AG04450 (cell line): ENCODE data around the gene MYG1. TPM values are rescaled to one million over a fixed set of nuclear protein-coding genes. Genes with fewer than 3 reads are reported as not detected.
"Not testable (repeated sequence)": the region's sequence is repeated elsewhere in the genome, so short reads cannot be mapped to it uniquely, and the experiment has no call there.

Experiments used
- CTCF ChIA-PET: fragments of 300-600, 350-600 bp; formaldehyde crosslinking; extraction: SDS; loops from one replicate; lab custom pipeline; 2022; ENCODE audit warnings: antibody characterized with exemption, inconsistent platforms; lab: Charles Lee
- POLR2A ChIA-PET: fragments of 350-600 bp; formaldehyde crosslinking; extraction: SDS; loops from one replicate; lab custom pipeline; 2021; ENCODE audit warnings: antibody characterized with exemption, inconsistent platforms; lab: Yijun Ruan, JAX
- DNase-seq: peaks from one replicate; pipeline ENCODE4 v3.0.0-alpha.2; 2011; ENCODE audit warnings: low read depth, low spot score
- H3K27ac ChIP-seq: one replicate; pipeline ENCODE4 v1.5.1; 2012; ENCODE audit warnings: low read depth, low read length, control low read depth
- H3K27me3 ChIP-seq: one replicate; pipeline ENCODE4 v1.6.0; 2012; ENCODE audit warnings: low read length; ENCODE audit not compliant: control insufficient read depth, insufficient read depth
- H3K4me3 ChIP-seq: 2 replicates; pipeline ENCODE4 v1.5.1; 2011; ENCODE audit warnings: mild to moderate bottlenecking, low read depth, low read length, control low read depth
- H3K9me3 ChIP-seq: 2 replicates; pipeline ENCODE4 v1.5.1; 2012; ENCODE audit warnings: low read length; ENCODE audit not compliant: control insufficient read depth, insufficient read depth
- CTCF ChIP-seq: IDR thresholded peaks from 2 replicates; pipeline ENCODE4 v1.5.1; 2011; ENCODE audit warnings: low read depth, low read length, control low read depth, inconsistent platforms
- polyA plus RNA-seq: library from polyadenylated mRNA; depleted of rRNA; stranded (reverse); fragments of >200 nt; gene quantifications from 2 replicates; pipeline ENCODE4 v1.2.3, GENCODE V29; 2011

MYG1 gene
- polyA plus RNA-seq, 1 experiment: 47.8 TPM

GRCh38 chr12:53330671-53331070 is 31.2 kb downstream of the MYG1 start:
- ChIA-PET CTCF (interaction anchor here (1.0 to 2.1 kb wide), 3 partner anchors 9 to 21 kb away, joined by 4 to 8 read pairs (median 4); partner anchors contain the start of gene AAAS), POLR2A (interaction anchor here (0.7 to 0.8 kb wide), 2 partner anchors 14 to 141 kb away, joined by 3 to 5 read pairs; no protein-coding TSS in a partner anchor)
- TF ChIP-seq CTCF: no peak
- H3K9me3 ChIP-seq: no peaks in the 10 kb centered on the region
- no peak overlapping the region for H3K27ac ChIP-seq
- DNase-seq: no peak
- H3K4me3 ChIP-seq: no peak overlapping the region
- peaks cover 41% of the 10 kb centered on the region for H3K27me3 ChIP-seq

DNA sequence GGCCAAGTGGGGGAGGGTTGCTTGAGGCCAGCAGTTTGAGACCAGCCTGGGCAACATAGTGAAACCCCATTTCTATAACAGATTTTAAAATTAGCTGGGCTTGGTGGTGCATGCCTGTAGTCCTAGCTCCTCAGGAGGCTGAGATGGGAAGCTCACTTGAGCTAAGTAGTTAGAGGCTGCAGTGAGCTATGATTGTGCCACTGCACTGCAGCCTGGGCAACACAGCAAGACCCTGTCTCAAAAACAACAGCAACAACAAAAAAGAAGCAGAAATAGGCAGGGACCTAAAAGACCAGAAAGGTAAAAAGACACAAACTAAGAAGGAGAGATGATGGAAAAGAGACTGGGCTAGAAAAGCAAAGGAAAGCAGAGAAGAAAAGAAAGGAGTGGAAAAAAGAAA is 32.8 kb downstream of the MYG1 start:
- not testable (repeated sequence) for H3K9me3 ChIP-seq, H3K4me3 ChIP-seq, DNase-seq, H3K27ac ChIP-seq
- ChIA-PET POLR2A (interaction anchor here (1.5 kb wide), 1 partner anchor 12 kb away, joined by 4 read pairs; no protein-coding TSS in a partner anchor), CTCF (interaction anchor here (0.8 to 1.5 kb wide), 3 partner anchors 11 to 144 kb away, joined by 3 to 4 read pairs (median 3); partner anchors contain the start of gene AAAS)
- H3K27me3 ChIP-seq: peaks cover 58% of the 10 kb centered on the region

GRCh38 chr12:53332744-53333143 is 33.2 kb downstream of the MYG1 start:
- no peak overlapping the region for H3K27ac ChIP-seq
- no peak for TF ChIP-seq CTCF
- no peaks in the 10 kb centered on the region for H3K9me3 ChIP-seq
- DNase-seq: no peak
- H3K4me3 ChIP-seq: no peak overlapping the region
- H3K27me3 ChIP-seq: peaks cover 62% of the 10 kb centered on the region
- CTCF ChIA-PET: interaction anchor here (0.8 to 1.5 kb wide), 6 partner anchors 8 to 143 kb away, joined by 3 to 9 read pairs (median 4); partner anchors contain the start of gene AAAS
- POLR2A ChIA-PET: interaction anchor here (1.5 kb wide), 2 partner anchors 12 kb away, joined by 4 to 8 read pairs; no protein-coding TSS in a partner anchor

GRCh38 chr12:53333289-53333688 is 33.8 kb downstream of the MYG1 start:
- no peak for TF ChIP-seq CTCF
- no peak for DNase-seq
- no peaks in the 10 kb centered on the region for H3K9me3 ChIP-seq
- no peak overlapping the region for H3K27ac ChIP-seq
- peaks cover 67% of the 10 kb centered on the region for H3K27me3 ChIP-seq
- CTCF ChIA-PET: interaction anchor here (0.6 to 1.4 kb wide), 6 partner anchors 8 to 64 kb away, joined by 3 to 9 read pairs (median 5); partner anchors contain the start of gene AAAS
- POLR2A ChIA-PET: interaction anchor here (1.5 kb wide), 1 partner anchor 12 kb away, joined by 8 read pairs; no protein-coding TSS in a partner anchor
- H3K4me3 ChIP-seq: no peak overlapping the region

DNA sequence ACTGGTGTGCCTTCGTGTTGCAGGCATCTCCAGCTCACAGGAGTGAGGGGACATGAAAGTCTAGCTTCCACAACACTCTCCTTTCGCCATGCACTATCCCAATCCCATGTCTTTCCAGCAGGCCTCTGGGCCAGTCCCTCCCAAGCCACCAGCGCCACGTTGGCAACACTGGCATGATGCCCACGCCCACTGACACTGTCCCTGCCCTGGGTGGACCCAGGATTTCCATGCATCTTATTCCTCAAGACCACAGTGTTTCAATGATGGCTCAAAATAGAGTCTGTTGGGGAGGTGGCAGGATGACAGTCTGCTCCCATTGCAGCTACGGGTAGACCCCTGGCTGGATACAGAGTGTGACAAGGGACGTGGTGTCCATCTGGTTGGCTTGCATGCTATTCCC is 34.4 kb downstream of the MYG1 start:
- H3K4me3 ChIP-seq: no peak overlapping the region
- H3K27me3 ChIP-seq: peaks cover 70% of the 10 kb centered on the region
- POLR2A ChIA-PET: interaction anchor here (0.7 to 1.5 kb wide), 2 partner anchors 11 to 65 kb away, joined by 3 to 8 read pairs; no protein-coding TSS in a partner anchor
- DNase-seq: no peak
- no peak overlapping the region for H3K27ac ChIP-seq
- CTCF ChIA-PET: interaction anchor here (0.6 to 1.4 kb wide), 6 partner anchors 9 to 64 kb away, joined by 3 to 9 read pairs (median 5); partner anchors contain the start of gene AAAS
- H3K9me3 ChIP-seq: no peaks in the 10 kb centered on the region
- no peak for TF ChIP-seq CTCF
